VCaP (cell line): ENCODE data around the gene ACBD6.
A peak's percentile ranks its signal among the peaks of the same experiment; 100 is the strongest.

Experiments used
- H3K27ac ChIP-seq: fragments of 450-650 bp; 2 replicates; pipeline ENCODE4 v1.5.1; 2017
- CTCF ChIP-seq: fragments of 450-650 bp; conservative IDR thresholded peaks from 2 replicates; pipeline ENCODE4 v1.5.1; 2017; ENCODE audit warnings: mild to moderate bottlenecking, moderate library complexity

The ACBD6 gene

GRCh38 chr1:180386745-180387367 is 115.5 kb downstream of the ACBD6 start:
- TF ChIP-seq CTCF = no peak
- H3K27ac ChIP-seq = no peak overlapping the region

DNA sequence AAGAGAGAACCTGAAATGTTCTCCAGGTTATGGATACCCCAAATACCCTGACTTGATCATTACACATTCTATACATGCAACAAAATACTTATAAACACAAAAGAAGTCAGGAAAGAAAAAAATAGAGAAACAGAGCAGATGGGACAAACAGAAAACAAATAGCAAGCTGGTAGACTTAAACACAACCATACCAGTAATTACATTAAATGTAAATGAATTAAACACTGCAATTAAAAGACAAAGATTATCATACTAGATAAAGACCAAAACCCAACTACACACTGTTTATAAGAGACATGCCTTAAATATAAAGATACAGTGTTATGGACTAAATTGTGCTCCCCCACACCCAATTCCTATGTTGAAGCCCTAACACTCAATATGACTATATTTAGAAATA is 117.2 kb downstream of the ACBD6 start:
- H3K27ac ChIP-seq = peak overlapping the region; percentile 10; the same call in 1 of the 2 replicates
- TF ChIP-seq CTCF = no peak

- TF ChIP-seq CTCF = no peak
Observed at GRCh38 chr1:180384286-180385005, 117.9 kb downstream of the ACBD6 start.

GRCh38 chr1:180382326-180383115 is 119.9 kb downstream of the ACBD6 start:
- no peak overlapping the region for H3K27ac ChIP-seq
- TF ChIP-seq CTCF = no peak

More at GRCh38 chr1:180384286-180385005, 117.9 kb downstream of the ACBD6 start:
- peak overlapping the region; percentile 26; the same call in 1 of the 2 replicates for H3K27ac ChIP-seq

DNA sequence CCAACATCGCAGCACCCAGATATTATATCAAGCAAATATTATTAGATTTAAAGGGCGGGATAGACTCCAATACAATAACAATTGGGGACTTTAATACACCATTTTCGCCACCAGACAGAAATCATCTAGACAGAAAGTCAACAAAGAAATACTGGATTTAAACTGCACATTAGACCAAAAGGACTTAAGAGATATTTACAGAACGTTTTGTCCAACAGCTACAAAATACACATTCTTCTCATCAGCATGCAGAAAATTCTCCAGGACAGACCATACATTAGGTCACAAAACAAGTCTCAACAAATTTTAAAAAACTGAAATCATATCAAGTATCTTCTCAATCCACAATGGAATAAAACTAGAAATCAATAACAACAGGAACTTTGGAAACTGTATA is 121.2 kb downstream of the ACBD6 start:
- H3K27ac ChIP-seq = no peak overlapping the region
- no peak for TF ChIP-seq CTCF

- no peak overlapping the region for H3K27ac ChIP-seq
- no peak for TF ChIP-seq CTCF
Observed at GRCh38 chr1:180380259-180381183, 121.9 kb downstream of the ACBD6 start.
